Posterior vena cava (tissue), 2 donors: ENCODE data around the gene MCAT. TPM values are rescaled to one million over a fixed set of nuclear protein-coding genes. Genes with fewer than 3 reads are reported as not detected.

Experiments
- DNase-seq: peaks from one replicate; pipeline ENCODE4 v3.0.0-alpha.2; 2020; ENCODE audit warnings: low spot score
- intact Hi-C, 2 donors: fragments of 100-400 bp; cut with DNase I; formaldehyde crosslinking; loops; one replicate each; pipeline versions ENCODE4 v1.14.1 to v1.14.2; 2022 to 2023
- total RNA-seq, 2 donors: library from RNA; stranded (reverse); fragmentation: NEBNext Ultra II Directional; extraction: Animal tissue kit (Norgen Biotek cat#: 25700); gene quantifications; one replicate each; pipeline ENCODE4 v1.2.1, GENCODE V29; 2021
- donor health status: DM: yes; HTN: yes; CAD: no.
- donor health status: DM: yes; HTN: yes; CAD: no.

The MCAT gene
- total RNA-seq, 2 donors from 2014 or later, result 8.9 to 10.2 TPM

- DNase-seq, result peak; percentile 87
- intact Hi-C loops, result no loop called here
Observed at GRCh38 chr22:43131773-43132501, 11.3 kb downstream of the MCAT start.

DNA sequence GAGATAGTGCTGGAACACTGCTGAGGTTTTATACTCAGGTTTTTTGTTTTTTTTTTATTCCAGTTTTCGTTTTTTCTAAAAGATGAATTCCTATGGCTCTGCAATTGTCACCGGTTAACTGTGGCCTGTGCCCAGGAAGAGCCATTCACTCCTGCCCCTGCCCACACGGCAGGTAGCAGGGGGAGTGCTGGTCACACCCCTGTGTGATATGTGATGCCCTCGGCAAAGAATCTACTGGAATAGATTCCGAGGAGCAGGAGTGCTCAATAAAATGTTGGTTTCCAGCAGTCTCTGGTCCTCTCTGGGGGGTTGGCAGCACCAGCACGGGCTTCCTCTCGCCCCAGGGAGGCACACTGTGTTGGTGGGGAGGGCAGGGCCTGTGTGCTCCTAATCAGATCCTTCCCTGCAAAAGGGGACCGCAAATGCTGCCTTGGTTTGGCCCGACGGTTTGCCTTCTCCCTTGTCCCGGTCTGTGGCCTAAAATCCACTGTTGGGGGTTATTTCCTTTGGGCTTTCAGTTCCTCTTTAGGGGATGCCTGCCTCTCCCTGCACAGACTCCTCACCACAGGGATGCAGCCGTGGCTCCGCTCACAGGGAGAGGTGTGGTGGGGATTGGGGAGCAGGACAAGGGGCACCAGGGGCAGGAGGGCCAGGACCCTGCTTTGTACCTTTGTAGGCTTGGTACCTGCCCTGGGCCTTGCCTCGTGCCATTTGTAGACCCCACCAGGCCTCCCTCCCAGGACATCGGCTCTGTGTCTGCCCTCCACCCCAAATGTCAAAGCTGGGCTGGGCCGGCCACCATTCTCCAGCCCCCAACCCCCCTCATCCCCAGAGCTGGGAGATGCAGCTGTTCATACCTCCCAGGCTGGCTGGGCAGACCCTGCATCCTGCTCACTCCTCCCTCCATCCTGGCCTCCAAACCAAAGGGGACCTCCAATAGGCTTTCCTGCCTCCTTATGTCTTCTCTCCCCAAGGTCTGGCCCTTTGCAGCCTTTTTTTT lies 13.5 kb downstream of the MCAT start:
- no peak for DNase-seq
- intact Hi-C loops, result no loop called here

GRCh38 chr22:43128928-43129424 lies 14.2 kb downstream of the MCAT start:
- intact Hi-C loops, result no loop called here
- DNase-seq, result no peak

DNA sequence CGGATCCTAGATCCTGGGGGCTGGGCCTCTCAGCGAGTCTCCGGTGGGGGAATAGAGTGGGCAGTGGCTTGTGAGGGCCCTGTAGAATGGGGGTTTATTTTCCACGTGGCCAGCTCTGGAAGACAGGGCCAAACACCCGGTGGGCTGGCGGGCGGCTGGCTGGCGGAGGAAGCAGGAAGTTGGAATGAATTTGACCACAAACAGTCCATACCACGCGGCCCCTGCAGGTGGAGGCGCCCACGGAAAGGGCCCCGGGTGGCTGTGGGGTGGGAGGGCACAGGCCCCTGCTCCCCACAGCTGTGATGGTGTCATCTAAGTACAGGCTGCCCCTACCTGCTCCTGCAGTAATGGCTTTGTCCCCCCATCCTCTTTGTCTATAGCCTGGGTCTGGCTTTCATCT lies 15.1 kb downstream of the MCAT start:
- intact Hi-C loops, result no loop called here
- no peak for DNase-seq

DNA sequence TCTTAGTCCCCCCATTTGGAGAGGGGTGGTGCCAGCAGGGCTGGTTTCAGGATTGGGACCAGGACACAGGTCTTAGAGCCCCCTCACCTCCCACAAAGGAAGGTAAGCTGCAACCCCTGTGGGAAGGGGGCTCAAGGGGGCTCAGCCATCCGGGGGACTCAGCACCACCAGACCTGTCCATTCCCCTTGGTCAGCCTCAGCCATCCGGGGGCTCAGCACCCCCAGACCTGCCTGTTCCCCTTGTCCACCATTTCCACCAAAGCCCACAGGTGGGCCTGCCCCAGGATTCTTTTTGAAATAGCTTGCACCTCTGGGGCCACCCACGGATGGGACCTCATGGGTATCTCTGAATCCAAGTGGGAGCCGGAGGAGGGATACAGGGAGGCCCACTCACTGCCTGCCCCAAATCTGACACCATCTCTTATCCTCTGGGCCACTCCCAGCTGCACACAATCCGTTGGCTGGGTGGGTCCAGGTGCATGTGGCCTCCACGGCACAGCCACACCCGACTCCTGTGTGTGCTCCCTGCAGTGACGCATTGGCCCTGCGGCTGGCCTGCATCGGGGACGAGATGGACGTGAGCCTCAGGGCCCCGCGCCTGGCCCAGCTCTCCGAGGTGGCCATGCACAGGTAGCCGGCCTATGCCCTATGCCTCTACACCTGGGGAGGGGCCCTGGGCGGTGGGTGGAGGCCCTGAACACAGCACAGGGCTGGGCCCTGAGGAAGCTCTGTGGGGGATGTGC lies 15.9 kb downstream of the MCAT start:
- intact Hi-C loops, result no loop called here
- DNase-seq, result no peak

- intact Hi-C loops, result no loop called here
- no peak for DNase-seq
Observed at GRCh38 chr22:43126501-43127165, 16.6 kb downstream of the MCAT start.

- DNase-seq, result no peak
- intact Hi-C loops, result no loop called here
Observed at GRCh38 chr22:43118953-43119458, 24.2 kb downstream of the MCAT start.

DNA sequence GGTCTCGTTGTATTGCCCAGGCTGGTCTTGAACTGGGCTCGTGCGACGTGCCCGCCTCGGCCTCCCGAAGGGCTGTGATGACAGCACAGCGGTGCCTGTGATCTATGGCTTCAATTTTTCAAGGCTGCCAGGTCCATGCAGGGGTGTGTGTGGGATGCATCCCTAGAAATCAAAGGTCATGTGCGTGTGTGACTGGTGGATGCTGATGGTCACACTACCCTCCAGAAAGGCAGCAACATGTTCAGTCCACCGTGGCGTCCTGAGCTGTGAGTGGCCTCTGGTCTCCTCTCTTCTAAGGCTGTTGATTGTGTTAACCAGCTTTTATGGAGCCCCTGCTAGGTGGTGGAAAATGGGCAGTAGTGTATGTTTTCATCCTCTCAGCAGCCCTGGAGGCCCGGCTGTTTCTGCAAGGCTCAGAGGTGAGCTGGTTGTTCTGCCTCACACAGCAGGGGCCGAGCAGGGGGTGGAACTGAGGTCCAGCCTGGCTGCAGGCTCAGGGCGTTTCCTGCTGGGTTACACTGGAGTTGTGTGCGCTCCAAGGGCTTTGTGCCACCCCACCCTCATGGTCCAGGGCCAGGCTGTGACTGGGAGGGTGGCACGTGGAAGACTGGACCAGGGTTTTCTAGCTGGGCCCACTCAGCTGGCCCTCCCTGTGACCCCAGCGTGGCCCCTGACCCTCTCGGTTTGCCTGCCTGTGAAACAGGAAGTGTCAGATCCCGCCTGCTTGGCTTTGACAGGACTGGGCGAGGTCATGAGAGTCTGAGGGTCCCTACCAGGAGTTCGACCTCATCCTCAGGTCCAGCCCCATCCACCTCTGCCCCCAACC lies 25.0 kb downstream of the MCAT start:
- no peak for DNase-seq
- intact Hi-C loops, result no loop called here

DNA sequence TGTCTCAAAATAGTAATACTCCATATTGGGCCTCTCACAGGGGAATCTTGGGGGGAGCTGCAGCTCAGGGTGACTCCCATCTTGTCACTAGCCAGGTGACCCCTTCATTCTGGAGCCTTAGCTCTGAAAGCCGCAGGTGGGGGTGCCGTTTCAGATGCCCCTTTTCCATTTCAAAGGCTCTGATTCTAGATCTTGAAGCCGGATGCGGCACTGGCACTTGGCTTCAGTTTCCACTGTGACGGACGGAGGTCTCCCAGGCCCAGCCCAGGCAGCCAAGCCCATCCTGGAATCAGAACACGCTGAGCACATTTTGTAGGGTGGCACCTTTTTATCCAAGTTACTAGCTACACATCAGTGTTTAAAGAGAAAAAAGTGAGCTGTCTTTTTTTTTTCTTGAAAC lies 26.3 kb downstream of the MCAT start:
- DNase-seq, result no peak
- intact Hi-C loops, result no loop called here

GRCh38 chr22:43114958-43115357 lies 28.2 kb downstream of the MCAT start:
- DNase-seq, result no peak
- intact Hi-C loops, result no loop called here

DNA sequence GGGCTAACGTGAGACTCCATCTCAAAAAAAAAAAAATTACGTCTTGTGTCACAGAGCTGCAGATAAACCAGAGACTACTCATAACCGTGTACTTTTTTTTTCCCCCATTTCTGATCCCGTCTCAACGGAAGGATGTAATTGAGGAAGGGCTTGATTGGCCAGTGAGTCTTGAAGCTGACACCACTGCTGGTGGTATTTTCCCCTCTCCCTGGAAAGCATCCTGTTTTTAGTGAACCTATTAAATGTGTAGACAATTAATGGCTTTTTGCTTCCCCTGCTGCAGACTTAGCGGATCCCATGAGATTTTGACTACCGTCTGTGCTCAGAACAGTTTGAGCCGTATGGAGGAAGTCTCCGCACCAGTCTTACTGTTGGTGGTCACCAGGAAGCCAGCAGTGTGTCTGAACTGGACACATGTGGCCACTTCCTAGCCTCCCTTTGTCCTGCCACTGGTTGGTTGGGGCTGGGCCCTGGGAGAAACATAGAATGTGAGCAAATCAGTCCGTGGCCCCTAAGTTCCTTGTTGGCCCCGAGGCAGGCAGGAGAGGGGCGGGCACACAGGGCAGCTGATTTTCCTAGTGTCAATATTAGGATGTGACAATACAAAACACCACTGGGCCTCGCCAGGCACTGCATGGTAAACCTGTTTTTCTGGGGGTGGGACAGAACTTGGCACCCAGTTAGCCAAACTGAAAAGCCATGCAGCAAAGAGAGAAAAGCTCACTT lies 29.5 kb downstream of the MCAT start:
- DNase-seq, result no peak
- intact Hi-C loops, result no loop called here

DNA sequence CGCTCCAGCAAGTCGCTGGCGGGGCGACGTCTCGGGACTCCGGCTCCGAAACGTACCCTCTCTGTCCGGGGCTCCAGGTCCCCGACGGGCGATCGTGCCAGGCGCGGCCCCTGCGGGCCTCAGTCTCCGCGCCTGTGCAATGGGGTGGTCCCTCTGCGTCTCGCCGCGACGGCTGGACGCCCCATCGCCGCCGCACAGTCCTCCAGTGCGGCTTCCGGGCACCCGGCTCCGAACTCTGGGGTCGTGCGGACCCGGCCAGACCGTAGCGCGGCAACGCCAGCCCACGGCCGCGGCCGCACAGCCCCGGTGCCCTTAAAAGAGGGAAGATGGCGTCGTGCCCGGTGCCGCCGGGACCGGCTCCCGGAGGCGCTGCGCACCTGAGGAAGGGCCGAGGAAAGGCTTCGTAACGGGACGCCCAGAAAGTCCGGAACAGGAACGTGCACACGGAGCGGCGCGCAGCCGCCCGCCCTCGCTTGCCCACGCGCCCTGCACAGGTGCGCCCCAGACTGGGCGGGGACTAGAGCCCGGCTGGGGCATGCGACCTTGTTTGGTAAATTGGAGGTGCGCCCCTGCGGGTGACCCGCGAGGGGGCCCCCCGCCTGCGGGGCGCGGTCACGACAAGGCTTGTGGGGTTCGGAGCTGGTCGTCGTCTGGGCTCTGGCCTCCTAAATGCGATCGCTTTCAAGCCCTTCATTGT lies 32.1 kb downstream of the MCAT start:
- DNase-seq, result no peak
- intact Hi-C loops, result no loop called here

DNA sequence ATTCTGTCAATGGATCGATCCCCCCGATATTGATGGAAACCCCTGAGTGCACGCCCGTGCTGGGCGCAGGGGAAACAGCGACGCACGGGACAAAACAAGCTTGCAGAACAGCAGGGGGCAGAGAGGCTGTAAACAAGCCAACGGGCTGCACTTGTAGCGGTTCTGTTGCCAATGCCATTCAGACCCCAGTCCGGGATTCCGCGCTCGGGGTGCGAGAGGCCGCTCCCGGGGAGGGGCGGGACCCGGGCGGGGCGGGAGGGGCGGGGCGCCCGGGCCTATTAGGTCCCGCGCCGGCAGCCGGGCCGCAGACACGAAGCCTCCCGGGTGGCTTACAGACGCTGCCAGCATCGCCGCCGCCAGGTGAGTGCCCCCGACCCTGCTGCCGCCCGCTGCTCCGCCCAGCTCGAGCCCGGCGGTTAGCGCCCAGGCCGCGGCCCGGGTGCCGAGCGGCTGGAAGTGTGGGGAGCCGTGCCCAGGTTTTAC lies 32.7 kb downstream of the MCAT start, which contains the start of gene BIK:
TSS of gene BIK (plus strand) at position 307 of the 483 bp plus-strand sequence. CDS start 13,273 bp downstream, outside the sequence.
- intact Hi-C loops, result no loop called here
- DNase-seq, result peak; percentile 83

DNA sequence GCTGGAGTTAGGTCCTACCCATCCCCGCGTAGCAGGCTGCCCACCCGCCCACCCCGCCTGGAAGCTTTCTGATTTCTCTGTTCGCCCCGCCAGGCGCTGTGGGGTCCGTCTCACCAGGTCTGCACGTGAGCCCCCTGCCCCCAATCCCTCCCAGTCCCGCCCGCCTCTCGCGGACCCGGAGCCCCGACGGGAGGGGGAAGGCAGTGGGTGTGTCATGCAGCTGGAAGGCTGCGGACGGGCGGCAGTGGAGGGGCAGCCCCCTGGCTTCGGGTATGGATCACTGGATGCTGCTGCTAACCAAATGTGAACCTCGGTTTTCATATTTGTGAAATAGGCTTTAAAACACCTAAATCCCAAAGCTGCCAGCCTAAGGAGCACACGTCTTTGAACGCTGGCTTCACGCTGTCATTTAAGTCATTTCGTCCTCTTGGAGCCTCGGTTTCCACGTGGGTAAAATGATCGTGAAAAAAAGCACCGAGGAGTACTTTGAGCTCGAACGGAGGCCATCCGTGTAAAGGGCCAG lies 33.2 kb downstream of the MCAT start:
- intact Hi-C loops, result no loop called here

GRCh38 chr22:43109511-43109910 lies 33.7 kb downstream of the MCAT start:
- DNase-seq, result no peak
- intact Hi-C loops, result no loop called here

More for the DNA sequence above, 33.2 kb downstream of the MCAT start:
- DNase-seq, result no peak

GRCh38 chr22:43106302-43106701 lies 36.9 kb downstream of the MCAT start:
- intact Hi-C loops, result no loop called here
- no peak for DNase-seq
